GM21526 (cell line): ENCODE results near the gene CCDC77.

Experiments
- ATAC-seq: cut with Tn5 transposase; IDR thresholded peaks from one replicate; pipeline ENCODE4 v1.9.1; 2021; ENCODE audit warnings: moderate library complexity; ENCODE audit not compliant: unreplicated experiment, low FRiP score

CCDC77 gene

GRCh38 chr12:450438-450837 is 49.0 kb downstream of the CCDC77 start:
- no peak for ATAC-seq

GRCh38 chr12:452667-453210 is 51.3 kb downstream of the CCDC77 start:
- ATAC-seq: no peak

- ATAC-seq: no peak
These were observed 53.4 kb downstream of the CCDC77 start for GRCh38 chr12:454833-455232.

GRCh38 chr12:455821-456220 is 54.4 kb downstream of the CCDC77 start:
- no peak for ATAC-seq

GRCh38 chr12:457676-458075 is 56.2 kb downstream of the CCDC77 start:
- no peak for ATAC-seq

GRCh38 chr12:459050-459429 is 57.6 kb downstream of the CCDC77 start:
- ATAC-seq: no peak

- ATAC-seq: no peak
These were observed 58.2 kb downstream of the CCDC77 start, which contains the start of gene B4GALNT3 for GRCh38 chr12:459430-460258. Gene B4GALNT3 (plus strand): TSS chr12:459939. CDS start chr12:460377, 438 bp downstream.

- no peak for ATAC-seq
These were observed 59.1 kb downstream of the CCDC77 start for GRCh38 chr12:460261-461230.

- no peak for ATAC-seq
These were observed 60.0 kb downstream of the CCDC77 start for GRCh38 chr12:461425-461824.

- ATAC-seq: no peak
These were observed 61.7 kb downstream of the CCDC77 start for GRCh38 chr12:462936-463705.

- no peak for ATAC-seq
These were observed 63.2 kb downstream of the CCDC77 start for GRCh38 chr12:464484-465267.

- ATAC-seq: no peak
These were observed 64.6 kb downstream of the CCDC77 start for GRCh38 chr12:466039-466438.

GRCh38 chr12:466762-467161 is 65.3 kb downstream of the CCDC77 start:
- no peak for ATAC-seq

- no peak for ATAC-seq
These were observed 66.1 kb downstream of the CCDC77 start for GRCh38 chr12:467591-467990.

GRCh38 chr12:468671-469389 is 67.4 kb downstream of the CCDC77 start:
- no peak for ATAC-seq

GRCh38 chr12:470133-470532 is 68.7 kb downstream of the CCDC77 start:
- ATAC-seq: no peak

- no peak for ATAC-seq
These were observed 71.8 kb downstream of the CCDC77 start for GRCh38 chr12:473198-473597.

GRCh38 chr12:473863-474577 is 72.6 kb downstream of the CCDC77 start:
- no peak for ATAC-seq
